COR-L47 (cell line): Measurements from ENCODE around the gene SYMPK.

Experiments used
- DNase-seq: peaks from one replicate; lab custom pipeline; 2025; lab: John Stamatoyannopoulos, UW

SYMPK gene

DNA sequence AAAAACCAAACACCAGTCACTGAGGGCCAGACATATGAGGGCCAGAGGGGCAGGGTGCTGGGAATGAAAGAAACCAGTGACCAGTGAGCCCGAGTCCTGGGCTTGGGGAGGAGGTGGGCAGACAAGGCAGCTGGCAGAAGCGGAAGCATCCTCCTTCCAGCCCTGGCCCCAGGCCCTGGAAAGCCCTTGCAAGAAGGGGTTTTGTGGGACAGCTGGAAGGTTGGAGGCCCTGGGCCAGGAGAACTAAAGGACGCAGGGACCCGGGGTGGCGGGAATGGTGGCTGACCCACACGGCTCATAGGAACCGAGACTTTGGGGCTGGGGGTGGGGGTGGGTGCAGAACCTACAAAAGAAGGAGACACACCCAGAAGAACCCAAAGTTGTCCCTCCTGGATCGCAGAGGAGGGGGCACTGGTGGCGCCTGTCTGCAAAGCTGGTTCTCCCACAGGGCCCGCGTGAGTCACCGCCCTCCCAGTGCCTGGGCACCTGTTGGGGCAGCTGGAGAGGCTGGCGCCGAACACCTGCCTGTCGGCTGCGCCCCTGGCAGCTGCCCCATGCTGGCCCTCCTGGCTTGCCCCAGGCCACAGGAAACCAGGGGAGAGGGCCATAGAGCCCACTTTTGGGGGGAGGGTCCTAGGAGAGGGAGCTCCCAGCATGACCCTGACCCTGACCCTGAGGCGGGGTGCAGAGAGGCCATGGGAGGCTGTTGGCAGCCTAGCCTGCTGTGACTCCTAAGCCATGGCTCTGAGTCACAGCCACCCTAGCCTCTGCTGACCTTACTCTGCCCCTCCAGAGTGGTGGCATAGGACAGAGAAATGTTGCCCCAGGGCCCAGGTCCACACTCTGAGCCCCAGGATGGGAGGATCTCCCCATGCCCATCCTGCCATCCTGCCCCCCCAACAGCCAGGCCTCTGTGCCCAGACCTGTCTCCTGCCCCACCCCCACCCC is 81.5 kb downstream of the SYMPK start:
- peak; percentile 83 for DNase-seq

DNA sequence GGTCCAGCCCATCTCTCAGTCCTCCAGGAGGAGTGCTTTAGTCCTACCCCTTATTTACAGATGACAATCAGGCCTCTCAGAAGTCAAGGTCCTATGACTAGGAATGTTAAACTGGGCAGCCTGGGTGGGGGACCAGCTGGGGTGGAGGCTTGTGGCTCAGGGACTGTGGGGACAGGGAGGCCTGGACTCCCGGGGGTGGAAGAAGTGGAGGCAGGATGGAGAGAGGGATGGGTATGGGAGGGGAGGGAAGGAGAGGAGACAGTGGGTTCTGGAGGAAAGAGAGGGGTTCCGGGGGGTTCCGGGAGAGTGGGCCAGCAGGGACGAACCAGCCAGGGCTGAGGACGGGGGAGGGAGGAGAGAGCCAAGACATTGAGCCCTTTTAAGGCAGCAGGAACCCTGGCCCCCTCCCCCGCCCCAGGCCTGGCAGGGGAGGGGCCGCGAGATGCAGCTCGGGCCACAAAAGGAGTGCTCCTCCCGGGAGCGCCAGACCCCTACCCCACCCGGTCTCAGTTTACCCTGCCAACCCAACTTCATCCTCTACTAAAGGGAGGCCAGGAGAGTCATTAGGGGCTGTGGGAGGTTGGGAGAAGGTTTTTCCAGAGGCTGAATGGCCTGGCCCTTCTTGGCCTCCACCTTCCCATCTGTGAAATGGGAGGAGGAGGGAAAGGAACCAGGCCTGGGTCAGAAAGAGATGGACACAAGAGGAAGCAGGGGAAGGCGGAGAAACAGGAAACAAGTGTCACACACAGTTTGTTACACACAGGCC is 82.3 kb downstream of the SYMPK start:
- no peak for DNase-seq

DNA sequence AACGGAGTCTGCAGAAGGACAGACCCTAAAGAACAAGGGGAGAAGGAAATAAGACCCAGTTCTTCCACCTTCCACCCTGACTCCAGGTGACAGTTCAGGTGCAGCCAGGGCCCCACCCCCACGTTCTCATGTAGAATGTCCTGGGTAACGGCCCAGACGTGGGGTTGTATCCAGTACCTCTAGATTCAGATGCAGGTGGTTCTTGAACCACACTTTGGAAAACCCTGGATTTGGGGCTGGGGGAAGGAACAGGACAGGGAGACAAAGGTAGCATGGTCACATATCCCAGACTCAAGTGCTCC is 82.8 kb downstream of the SYMPK start:
- DNase-seq = no peak

DNA sequence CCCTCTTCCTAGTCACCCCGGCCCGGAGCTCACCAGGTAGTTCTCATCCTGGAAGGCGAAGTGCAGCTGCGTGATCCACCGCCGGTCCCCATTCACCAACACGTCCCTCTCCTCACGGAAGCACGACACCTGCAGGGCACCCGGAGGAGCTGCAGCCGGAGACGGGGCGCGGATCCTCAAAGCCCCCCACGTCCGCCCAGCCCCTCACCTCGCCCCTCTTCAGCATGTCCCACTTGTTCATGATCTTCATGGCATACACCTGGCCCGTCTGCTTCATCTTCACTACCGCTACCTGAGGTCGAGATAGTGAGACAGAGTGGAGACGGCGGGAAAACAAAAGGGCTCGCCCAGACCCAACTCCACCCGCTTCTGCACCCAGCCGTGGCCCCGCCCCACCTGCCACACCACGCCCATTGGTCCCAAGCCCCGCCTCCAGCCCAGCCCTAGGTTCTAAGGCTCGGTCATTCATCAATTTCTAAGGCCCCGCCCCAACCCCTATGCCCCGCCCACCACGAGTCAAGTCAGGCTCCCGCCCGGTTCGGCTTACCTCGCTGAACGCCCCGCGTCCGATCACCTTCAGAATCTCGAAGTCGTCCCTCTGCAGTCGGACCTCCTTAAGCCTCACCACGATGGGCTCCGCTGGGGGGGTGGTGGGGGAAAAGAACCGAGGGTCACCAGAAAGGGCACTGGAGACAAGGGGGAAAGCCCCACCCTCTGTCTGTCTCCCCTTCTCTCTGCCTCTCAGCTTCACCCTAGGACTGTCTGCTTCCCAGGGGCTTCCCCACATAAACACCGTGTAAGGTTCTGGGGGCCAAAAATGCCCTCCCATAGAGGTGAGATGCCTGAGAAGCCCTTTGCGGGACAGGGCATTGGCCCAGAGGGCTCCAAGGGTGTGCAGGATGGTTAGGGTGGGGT is 83.5 kb downstream of the SYMPK start:
- DNase-seq = peak; percentile 35

DNA sequence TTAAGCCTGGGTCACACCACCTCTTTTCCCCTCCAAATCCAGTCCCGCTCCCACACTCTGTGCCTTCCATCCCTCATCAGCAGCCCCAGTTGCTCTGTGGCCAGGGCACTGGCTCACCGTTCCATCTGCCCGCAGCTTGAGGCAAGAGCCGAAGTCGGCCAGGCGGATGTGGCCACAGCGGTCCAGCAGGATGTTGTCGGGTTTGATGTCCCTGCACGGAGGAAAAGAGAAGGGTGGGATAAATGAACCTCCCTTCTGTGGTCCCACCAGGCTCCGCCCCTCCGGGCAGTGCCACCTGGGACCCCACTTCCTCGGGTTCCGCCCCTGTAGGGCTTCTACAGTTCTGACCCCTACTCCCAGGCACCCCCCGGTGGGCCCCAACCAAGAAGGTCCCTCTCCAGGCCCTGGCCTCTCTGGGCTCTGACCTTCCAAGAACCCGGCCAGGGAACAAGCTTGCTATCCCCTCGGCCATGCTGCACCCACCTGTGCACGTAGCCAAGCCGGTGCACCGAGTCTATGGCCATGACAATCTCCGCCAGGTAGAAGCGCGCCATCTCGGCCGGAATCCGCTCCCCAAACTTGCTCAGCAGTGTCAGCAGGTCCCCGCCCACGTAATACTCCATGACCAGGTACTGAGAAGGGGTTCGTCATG is 84.8 kb downstream of the SYMPK start:
- no peak for DNase-seq

DNA sequence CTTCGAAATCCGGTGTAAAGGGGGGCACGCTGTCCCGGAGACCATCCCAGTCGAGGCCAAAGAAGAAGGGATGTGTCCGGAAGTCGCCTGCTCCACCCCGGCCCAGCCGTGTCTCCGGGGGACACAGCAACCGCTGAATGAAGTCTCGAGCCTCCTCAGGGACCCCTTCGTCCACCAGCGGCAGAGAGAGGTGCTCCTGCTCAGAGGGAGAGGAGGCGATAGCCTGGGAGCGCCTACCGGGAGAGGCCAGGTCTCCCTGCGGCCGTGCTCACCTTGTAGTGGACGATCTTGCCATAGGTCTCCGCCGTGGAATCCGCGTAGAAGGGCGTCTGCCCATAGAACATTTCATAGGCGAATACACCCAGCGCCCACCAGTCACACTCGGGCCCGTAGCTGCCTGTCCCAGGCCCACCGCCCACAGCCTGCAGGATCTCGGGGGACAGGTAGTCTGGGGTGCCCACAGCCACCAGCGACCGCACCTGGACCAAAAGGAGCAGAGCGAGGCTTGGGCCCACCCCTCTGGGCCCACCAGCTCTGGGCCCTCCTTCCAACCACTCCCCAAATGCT is 85.5 kb downstream of the SYMPK start:
- DNase-seq = no peak

GRCh38 chr19:45774765-45775164 is 88.2 kb downstream of the SYMPK start:
- no peak for DNase-seq

- no peak for DNase-seq
Measured at GRCh38 chr19:45773384-45773783, 89.6 kb downstream of the SYMPK start.

DNA sequence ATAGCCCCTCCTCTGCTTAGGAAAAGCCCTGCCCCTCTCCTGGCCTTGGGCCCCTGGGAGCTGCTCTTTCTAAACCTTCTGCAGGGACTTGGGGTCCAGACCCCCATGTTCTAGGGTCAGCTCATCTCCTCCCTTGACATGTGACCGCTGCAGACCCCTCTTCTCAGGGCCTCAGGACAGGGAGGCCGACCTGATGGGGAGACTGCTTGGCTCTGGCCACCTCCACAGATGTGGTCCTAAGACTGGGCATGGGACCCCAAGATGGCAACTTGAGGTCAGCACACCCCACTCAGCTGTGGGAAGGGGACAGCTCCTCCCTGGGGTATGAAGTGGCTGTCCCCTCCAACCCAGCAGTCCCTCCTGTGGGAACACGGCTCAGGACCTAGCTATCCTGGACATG is 90.0 kb downstream of the SYMPK start:
- DNase-seq = no peak

- DNase-seq = no peak
Measured at GRCh38 chr19:45772130-45772840, 90.7 kb downstream of the SYMPK start.

DNA sequence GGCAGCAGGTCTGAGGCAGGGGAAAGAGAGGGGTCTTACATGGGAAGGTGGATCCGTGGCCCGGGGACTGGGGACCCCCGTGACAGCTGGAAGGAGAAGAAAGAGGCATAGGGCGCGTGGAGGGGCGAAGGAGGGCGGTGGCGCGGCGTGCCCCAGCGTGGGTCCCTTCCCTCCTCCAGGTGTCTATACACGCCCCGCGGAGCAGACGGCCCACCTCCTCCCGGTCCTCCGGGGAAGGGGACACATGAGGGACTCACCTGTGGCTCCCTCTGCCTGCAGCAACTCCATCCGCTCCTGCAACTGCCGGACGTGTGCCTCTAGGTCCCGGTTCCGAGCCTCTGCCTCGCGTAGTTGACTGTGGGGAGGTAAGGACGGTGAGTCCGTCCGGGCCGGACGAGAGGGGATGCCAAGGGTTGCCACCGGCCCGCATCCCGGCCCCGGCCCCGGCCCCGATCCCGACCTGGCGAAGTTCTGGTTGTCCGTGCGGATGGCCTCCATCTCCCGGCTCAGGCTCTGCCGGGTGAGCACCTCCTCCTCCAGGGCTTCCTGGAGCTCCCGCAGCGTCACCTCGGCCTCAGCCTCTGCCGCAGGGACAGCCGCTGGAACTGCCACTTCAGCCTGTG is 91.5 kb downstream of the SYMPK start:
- DNase-seq = no peak

DNA sequence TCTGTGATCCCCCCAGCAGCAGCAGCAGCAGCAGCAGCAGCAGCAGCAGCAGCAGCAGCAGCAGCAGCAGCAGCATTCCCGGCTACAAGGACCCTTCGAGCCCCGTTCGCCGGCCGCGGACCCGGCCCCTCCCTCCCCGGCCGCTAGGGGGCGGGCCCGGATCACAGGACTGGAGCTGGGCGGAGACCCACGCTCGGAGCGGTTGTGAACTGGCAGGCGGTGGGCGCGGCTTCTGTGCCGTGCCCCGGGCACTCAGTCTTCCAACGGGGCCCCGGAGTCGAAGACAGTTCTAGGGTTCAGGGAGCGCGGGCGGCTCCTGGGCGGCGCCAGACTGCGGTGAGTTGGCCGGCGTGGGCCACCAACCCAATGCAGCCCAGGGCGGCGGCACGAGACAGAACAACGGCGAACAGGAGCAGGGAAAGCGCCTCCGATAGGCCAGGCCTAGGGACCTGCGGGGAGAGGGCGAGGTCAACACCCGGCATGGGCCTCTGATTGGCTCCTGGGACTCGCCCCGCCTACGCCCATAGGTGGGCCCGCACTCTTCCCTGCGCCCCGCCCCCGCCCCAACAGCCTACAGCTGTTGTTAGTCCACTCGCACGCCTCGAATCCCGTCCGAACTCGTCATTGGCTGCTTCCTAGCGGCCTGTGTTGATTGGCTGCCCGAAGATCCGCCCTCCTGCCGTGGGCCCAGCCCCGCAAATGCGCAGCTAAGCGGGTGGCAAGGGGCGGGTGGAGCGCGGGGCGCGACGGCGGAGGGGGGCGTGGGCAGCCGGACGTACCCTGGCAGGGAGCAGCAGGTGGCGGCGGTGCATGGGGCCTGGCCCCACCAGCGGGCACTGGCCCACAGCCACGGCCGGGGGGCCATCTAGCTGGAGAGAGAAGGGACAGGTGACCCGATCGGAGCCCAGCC is 92.5 kb downstream of the SYMPK start:
- DNase-seq = peak; percentile 97

- no peak for DNase-seq
Measured at GRCh38 chr19:45769821-45770191, 93.1 kb downstream of the SYMPK start.

DNA sequence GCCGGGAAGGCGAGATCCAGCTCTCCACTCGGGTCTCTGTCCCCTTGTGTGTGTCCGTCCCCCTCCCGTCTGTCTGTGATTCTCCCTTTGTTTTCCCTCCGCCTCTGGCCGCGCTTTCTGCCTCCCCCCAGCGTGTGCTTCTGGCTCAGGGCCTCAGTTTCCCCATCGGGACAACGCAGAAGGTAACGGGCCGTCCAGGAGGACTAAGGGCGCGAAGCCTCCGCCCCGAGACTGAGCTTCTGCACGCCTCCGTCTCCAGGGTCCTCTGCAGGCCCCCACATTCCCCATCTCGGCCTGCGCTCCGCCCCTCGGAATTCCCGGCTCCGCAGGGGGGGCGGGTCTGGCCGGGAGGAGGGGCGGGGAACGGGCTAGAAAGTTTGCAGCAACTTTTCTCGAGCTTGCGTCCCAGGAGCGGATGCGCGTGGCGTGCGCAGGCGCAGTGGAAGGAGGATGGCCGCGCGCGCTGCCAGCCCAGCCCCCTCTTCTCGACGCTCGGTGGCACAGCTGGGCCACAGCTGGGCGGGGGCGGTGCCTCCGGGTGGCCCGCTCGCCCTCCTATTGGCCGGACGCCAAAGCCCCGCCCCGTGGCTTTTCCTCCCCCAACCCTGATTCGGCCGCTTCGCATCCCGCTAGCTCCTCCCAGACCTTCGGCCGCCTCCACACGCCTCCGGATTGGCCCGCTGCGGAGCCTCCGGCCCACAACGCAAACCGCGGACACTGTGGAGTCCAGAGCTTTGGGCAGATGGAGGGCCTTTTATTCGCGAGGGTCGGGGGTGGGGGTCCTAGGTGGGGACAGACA is 93.8 kb downstream of the SYMPK start, which contains the start of gene SIX5:
TSS of gene SIX5 (minus strand) at position 269 of the 799 bp plus-strand sequence. CDS start 408 bp downstream, outside the sequence.
- DNase-seq = peak; percentile 95

- no peak for DNase-seq
Measured at GRCh38 chr19:45768655-45768983, 94.3 kb downstream of the SYMPK start.

DNA sequence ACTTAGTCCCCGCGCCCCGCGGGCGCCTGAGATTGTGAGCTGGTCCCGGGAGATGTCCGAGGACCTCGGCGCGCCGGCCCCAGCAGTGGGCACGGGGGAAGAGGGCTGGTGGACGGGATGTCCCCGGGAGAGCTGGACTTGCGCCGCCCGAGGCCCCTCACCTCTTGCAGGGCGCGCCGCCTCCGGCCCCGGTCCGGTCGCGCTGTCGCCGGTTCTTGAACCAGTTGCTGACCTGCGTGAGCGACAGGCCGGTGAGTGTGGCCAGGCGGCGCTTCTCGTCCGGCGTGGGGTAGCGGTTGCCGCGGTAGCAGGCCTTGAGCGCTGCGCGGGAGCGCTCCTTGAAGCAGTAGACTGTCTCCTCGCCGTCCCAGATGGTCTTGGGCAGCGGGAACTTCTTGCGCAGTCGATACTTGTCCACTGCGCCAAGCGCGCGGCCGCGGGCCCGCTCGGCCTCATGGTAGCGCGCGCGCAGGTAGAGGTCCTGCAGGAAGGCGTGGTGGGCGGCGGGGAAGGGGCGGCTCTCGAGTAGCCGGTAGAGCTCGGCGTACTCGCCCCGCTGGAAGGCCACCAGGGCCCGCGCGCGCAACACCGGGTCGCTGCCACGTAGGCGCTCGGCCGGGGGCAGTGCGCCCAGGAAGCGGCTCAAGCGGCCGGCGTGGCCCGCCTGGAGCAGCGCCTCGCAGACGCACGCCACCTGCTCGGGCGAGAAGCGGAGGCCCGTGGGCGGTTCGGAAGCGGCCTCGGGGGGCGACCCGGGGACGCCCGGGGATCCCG is 94.9 kb downstream of the SYMPK start:
- peak; percentile 24 for DNase-seq

- no peak for DNase-seq
Measured at GRCh38 chr19:45767410-45767880, 95.5 kb downstream of the SYMPK start.
